IMR-90 (cell line): ENCODE measurements around the gene EPC2.

Source experiments
- CEBPB ChIP-seq: IDR thresholded peaks from 2 replicates; pipeline ENCODE4 v1.6.1; 2012; ENCODE audit warnings: low read depth, low read length, improper control_type of control experiment
- CHD1 ChIP-seq: IDR thresholded peaks from 2 replicates; pipeline ENCODE4 v1.6.1; 2012; ENCODE audit warnings: low read depth, low read length, improper control_type of control experiment
- CTCF ChIP-seq: conservative IDR thresholded peaks from 2 replicates; pipeline ENCODE4 v1.5.1; 2012; ENCODE audit warnings: mild to moderate bottlenecking, low read depth, low read length, improper control_type of control experiment
- MAZ ChIP-seq: IDR thresholded peaks from 2 replicates; pipeline ENCODE4 v1.6.1; 2012; ENCODE audit warnings: low read depth, mild to moderate bottlenecking, low read length, improper control_type of control experiment, moderate library complexity, borderline replicate concordance
- MXI1 ChIP-seq: IDR thresholded peaks from 2 replicates; pipeline ENCODE4 v1.6.1; 2012; ENCODE audit warnings: low read depth, mild to moderate bottlenecking, low read length, moderate library complexity, borderline replicate concordance
- NFE2L2 ChIP-seq: fragments of 150-350 bp; IDR thresholded peaks from 2 replicates; pipeline ENCODE4 v1.6.1; 2016; ENCODE audit warnings: low read depth, mild to moderate bottlenecking, low read length
- POLR2A ChIP-seq: IDR thresholded peaks from 2 replicates; pipeline ENCODE4 v1.6.1; 2012; ENCODE audit warnings: mild to moderate bottlenecking, low read depth, low read length
- RAD21 ChIP-seq: IDR thresholded peaks from 2 replicates; pipeline ENCODE4 v1.6.1; 2012; ENCODE audit warnings: low read length, improper control_type of control experiment
- RCOR1 ChIP-seq: IDR thresholded peaks from 2 replicates; pipeline ENCODE4 v1.6.1; 2012; ENCODE audit warnings: mild to moderate bottlenecking, low read length, improper control_type of control experiment; ENCODE audit not compliant: insufficient replicate concordance
- SMC3 ChIP-seq: fragments of 150-350 bp; IDR thresholded peaks from 2 replicates; pipeline ENCODE4 v1.6.1; 2016; ENCODE audit warnings: low read depth, mild to moderate bottlenecking, antibody characterized with exemption, low read length, moderate library complexity
- TF ChIP-seq, protein P1 (sequence below): fragments of 150-350 bp; IDR thresholded peaks from 2 replicates; pipeline ENCODE4 v1.6.1; 2016; ENCODE audit warnings: low read depth, mild to moderate bottlenecking, low read length, moderate library complexity, borderline replicate concordance

- TF ChIP-seq CTCF (no peak), RAD21 (no peak), MAZ (no peak), RCOR1 (no peak), SMC3 (no peak), POLR2A (no peak), NFE2L2 (no peak), MXI1 (no peak), CHD1 (no peak), CEBPB (no peak)
- TF ChIP-seq, protein P1, sequence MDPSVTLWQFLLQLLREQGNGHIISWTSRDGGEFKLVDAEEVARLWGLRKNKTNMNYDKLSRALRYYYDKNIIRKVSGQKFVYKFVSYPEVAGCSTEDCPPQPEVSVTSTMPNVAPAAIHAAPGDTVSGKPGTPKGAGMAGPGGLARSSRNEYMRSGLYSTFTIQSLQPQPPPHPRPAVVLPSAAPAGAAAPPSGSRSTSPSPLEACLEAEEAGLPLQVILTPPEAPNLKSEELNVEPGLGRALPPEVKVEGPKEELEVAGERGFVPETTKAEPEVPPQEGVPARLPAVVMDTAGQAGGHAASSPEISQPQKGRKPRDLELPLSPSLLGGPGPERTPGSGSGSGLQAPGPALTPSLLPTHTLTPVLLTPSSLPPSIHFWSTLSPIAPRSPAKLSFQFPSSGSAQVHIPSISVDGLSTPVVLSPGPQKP, result no peak
Measured at GRCh38 chr2:148614014-148614321, 30.6 kb upstream of the EPC2 start.
